Activated CD4-positive, alpha-beta T cell treated with anti-CD3 and anti-CD28 coated beads, Interleukin-10, Interleukin-2, amounts not matched to agents 100 ng/mL and 50 ng/mL, durations not matched to agents 16 hours and 8 hours (primary cell): Measurements from ENCODE around the gene NRM.
A peak's percentile ranks its signal among the peaks of the same experiment; 100 is the strongest.
"Not testable (repeated sequence)": the region's sequence is repeated elsewhere in the genome, so short reads cannot be mapped to it uniquely, and the experiment has no call there.

Source experiments
- DNase-seq: peaks from one replicate; pipeline ENCODE4 v3.0.0-alpha.2; 2020

NRM gene

DNA sequence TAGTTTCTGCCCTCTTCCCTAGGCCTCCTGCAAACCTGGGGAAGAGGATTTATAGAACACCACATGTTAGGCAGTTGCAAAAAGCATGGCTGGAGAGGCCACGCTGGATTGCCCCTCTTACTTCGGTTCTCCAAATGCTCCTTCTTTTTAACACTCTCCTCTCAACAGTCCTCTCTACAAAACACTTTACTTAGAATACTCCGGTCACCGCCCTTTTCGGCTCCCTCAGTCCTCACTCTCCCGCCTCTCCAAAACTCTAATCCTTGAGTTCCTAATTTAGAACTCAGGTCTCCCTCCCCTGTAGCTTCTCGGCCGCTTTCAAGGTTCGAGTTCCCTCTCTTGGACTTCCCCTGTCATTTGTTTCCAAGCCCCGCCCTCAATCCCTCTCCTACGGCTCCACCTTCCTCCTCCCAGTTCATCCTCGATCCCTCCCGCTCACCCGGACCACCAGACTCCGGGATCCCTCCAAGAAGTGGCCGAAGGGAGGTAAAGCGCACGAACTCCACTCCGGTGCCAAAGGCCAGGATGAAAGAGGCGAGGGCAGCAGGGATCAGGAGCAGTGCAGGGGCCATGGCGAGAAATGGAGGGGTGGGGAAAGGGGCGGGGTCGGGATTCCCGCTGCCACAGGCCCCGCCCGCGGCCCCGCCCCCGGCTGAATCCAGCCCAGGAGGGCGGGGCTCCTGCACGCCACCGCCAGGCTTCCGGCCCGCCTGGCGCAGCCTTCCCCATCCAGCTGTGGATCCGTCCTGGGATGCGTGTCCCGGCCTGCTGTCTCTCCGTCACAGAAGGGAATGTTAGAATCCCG is at the start of gene NRM:
Gene NRM (minus strand): TSS at position 582 of the 805 bp plus-strand sequence. CDS start 10 bp downstream, at position 572.
- DNase-seq, result peak; percentile 86

- no peak for DNase-seq
Observed at GRCh38 chr6:30740540-30740870, 49.7 kb upstream of the NRM start.

DNA sequence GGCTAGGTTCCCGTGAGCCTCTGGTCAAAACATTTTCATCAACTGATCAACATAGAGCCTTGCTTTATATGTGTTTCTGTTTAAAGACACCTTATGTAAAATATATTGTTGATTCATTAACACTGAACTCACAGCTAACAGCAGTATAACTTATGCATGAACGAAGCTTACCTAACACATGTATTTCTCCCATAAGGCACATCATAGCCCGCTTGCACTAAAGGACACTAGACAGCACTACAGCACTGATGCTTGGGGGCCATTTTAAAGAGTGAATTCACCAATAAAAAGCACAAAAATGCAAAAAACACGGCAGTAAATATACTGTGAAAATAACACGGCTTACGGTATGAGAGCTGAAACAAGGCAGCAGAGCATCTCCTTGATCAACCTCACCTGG is 47.7 kb upstream of the NRM start:
- DNase-seq, result no peak

DNA sequence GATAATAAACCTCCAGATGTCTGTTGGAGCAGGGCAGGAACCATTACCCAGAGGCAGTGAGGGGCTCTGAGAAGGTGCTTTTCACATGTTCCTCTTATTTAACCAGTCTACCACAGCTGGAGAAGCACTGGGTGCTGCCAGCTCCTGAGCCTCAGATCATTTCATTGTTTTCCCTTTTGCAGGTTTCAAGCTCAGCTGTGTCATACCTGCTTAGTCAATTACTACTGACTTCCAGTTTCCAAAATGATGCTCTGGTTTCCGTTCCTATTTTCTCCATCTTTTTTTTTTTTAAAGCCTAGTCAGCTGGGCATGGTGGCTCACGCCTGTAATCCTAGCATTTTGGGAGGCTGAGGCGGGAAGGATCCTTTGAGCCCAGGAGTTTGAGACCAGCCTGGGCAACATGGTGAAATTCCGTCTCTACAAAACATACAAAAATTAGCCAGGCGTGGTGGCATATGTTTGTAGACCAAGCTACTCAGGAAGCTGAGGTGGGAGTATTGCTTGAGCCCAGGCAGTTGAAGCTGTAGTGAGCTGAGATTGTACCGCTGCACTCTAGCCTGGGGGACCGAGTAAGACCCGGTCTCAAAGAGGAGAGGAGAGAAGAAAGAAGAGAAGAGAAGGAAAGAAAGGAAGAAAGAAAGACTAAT is 45.0 kb upstream of the NRM start:
- DNase-seq, result peak; percentile 57

DNA sequence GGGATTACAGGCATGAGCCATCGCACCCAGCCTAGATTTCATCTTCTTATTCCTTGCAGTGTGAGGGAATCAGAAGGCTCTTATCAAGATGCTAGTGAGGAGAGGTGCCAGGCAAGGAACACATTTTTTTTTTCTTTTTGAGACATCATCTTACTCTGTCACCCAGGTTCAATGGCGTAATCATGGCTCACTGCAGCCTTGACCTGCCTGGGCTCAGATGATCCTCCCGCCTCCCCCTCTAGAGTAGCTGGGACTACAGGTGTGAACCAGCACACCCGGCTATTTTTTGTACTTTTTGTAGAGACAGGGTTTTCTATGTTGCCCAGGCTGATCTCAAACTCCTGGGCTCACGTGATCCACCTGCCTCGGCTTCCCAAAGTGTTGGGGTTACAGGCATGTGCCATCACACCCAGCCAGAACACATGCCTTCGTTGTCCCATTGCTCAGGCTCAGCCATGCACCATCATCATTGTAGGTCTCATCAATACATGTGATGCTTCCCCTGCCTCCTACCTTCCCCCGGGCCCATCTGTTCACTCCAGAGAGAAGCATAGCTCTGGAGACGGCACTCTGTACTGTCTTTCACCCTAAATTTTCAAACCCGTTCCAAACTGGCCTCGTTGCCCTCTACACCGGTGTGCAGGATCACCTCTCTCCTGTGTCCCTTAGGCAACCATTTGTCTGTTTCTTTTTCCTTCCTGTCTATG is 41.6 kb upstream of the NRM start:
- no peak for DNase-seq

DNA sequence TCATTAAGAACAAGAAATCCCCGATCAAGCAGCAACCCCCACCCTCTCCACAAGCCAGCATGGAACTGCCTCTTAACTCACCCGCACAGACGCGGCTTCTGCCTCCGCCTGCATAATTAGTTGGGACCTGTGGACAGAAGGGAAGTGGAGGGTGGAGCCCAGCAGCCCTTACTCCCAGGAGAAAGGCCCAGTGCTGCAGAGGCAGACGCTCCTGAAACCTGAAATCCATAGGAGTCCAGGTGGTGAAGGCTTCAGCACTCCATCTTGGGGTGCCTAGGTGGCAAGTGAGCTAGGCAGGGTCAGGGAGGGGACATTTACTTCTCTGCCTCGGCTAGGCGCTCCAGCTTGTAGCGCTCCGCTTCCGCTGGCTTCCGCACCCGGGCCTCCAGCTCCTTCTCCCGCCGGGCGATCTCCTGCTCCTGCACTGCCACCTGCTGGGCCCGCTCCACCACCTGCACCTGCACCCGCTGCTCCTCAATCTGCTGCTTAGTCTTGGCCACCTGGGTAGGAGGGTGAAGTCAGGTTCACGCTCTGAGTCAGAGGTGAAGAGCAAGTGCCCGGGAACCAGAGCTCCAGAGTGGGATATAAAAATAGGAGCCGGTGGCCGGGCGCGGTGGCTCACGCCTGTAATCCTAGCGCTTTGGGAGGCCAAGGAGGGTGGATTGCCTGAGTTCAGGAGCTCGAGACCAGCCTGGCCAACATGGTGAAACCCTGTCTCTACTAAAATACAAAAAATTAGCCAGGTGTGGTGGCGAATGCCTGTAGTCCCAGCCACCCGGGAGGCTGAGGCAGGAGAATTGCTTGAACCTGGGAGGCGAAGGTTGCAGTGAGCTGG is 40.0 kb upstream of the NRM start:
- DNase-seq, result peak; percentile 91

DNA sequence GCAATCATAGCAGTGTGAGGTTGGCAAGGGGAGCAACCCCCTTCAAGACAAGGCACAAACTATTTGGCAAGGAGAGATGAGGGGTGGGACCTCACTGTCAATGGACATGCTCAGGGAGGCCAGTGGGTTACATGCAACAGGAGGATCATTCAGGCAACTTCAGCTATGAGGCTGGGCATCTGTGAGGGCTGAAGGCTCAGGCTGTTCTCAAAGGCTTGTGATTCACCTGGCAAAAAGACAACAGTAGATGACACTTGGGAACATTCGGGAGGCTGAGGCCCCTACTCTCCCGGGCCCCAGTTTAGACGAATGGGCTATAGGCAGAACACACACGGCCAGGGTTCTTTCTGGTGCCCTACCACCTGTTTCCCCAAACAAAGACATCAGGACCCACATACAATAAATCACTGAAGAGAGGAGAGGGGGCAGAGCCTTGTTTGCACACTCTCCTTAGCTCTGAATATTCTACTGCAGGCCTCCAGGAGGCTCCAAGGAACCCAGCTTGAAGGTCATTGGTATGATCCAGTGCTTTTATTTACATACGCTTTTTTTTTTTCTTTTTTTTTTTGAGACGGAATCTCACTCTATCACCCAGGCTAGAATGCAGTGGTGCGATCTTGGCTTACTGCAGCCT is 37.3 kb upstream of the NRM start:
- DNase-seq, result no peak

GRCh38 chr6:30726506-30727413 is 36.0 kb upstream of the NRM start:
- DNase-seq, result no peak

GRCh38 chr6:30725713-30726505 is 35.1 kb upstream of the NRM start:
- DNase-seq, result peak; percentile 48

DNA sequence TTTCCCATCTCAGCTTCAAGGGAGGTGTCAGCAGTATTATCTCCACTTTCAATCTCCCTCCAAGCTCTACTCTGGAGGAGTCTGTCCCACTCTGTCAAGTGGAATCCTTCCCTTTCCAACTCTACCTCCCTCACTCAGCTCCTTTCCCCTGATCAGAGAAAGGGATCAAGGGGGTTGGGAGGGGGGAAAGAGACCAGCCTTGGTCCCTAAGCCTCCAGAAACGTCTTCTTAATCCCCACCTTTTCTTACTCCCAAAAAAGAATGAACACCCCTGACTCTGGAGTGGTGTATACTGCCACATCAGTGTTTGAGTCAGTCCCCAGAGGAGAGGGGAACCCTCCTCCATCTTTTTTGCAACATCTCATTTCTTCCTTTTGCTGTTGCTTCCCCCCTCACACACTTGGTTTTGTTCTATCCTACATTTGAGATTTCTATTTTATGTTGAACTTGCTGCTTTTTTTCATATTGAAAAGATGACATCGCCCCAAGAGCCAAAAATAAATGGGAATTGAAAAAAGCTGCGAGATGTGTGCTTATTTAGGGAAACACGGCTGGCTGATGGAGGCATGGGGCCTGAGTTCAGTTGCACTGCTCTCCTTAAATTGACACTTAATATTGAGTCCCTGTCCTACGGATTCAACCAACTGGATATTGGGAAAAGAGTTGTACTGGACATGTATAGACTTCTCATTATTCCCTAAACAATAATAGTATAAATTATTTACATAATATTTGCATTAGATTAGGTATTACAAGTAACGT is 34.3 kb upstream of the NRM start:
- DNase-seq, result no peak

GRCh38 chr6:30723843-30724741 is 33.3 kb upstream of the NRM start:
- not testable (repeated sequence) for DNase-seq

DNA sequence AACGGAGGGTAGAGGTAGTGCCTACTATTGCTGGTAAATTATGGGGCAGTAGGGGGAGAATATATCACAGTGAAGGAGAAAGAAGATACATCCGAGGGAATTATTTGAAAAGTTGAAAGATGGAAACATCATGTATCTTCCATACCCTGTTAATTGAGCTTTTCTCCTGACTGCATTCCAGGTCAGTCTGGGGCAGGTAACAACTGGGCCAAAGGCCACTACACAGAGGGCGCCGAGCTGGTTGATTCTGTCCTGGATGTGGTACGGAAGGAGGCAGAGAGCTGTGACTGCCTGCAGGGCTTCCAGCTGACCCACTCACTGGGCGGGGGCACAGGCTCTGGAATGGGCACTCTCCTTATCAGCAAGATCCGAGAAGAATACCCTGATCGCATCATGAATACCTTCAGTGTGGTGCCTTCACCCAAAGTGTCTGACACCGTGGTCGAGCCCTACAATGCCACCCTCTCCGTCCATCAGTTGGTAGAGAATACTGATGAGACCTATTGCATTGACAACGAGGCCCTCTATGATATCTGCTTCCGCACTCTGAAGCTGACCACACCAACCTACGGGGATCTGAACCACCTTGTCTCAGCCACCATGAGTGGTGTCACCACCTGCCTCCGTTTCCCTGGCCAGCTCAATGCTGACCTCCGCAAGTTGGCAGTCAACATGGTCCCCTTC is 32.5 kb upstream of the NRM start:
- not testable (repeated sequence) for DNase-seq

DNA sequence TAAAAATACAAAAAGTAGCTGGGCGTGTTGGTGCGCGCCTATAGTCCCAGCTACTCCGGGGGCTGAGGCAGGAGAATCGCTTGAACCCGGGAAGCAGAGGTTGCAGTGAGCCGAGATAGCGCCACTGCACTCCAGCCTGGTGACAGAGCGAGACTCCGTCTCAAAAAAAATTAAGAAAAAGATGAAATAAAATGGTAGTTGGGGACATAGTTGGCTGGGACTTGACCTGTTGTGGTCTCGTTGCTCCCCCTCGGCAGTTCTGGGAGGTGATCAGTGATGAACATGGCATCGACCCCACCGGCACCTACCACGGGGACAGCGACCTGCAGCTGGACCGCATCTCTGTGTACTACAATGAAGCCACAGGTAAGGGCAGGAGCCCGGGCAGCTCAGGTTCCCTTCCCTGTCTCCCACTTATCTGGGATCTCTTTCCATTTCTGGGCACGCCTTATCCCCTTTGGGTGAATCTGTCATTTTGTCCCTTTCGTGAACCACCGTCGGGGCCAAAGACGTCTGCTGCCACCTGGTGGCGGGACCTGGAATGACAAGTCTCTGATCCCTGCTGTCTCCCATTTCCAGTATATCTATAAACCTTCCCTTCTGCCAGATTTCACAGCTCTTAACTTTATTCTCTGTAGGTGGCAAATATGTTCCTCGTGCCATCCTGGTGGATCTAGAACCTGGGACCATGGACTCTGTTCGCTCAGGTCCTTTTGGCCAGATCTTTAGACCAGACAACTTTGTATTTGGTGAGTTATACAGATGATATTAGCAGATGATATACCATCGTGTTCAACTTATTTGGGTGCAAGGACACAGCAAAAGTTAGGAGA is 31.7 kb upstream of the NRM start:
- peak; percentile 86 for DNase-seq

DNA sequence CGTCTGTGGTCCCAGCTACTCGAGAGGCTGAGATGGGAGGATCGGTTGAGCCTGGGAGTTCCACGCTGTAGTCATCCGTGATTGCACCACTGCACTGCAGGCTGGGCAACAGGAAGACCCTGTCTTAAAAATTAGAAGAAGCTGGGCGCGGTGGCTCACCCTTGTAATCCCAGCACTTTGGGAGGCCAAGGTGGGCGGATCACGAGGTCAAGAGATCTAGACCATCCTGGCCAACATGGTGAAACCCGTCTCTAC is 31.2 kb upstream of the NRM start:
- DNase-seq, result not testable (repeated sequence)

DNA sequence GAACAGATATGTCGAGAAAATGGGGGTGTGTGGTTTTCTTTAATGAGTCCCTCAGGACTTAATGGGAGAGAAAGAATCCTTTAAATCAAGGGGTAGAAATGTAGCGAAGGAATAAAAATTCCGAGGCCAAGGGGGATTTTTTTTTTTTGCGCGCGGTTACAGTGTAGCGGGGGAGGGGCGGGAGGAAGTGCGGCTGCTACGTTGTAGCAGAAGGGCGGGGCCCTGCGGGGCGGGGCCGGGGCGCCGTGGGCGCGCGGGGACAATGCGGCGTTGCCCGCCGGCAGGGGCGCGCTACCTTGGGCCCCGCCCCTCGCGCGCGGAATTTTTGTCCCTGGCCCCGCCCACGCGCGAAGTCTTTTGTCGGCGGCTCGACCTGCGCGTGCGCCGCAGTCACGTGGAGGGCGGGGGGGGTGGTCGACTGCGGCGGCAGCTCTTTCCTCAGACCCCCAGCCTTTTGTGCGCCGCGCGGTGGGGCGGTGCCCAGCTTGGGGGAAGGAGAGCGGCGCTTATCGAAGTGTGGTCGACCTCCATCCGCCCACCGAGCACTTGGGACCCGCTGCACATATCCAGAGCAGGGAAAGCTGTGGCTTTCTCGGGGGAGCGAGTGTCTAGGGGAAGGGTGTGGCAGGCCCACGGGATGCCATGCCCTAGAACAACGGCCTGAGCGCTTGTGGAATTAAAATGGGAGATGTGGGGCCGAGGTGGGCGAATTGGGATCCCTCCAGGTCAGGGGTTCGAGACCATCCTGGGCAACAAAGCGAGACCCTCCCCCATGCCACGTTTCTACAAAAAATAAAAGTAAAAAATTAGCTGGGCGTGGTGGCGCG is 30.6 kb upstream of the NRM start:
- peak; percentile 95 for DNase-seq

DNA sequence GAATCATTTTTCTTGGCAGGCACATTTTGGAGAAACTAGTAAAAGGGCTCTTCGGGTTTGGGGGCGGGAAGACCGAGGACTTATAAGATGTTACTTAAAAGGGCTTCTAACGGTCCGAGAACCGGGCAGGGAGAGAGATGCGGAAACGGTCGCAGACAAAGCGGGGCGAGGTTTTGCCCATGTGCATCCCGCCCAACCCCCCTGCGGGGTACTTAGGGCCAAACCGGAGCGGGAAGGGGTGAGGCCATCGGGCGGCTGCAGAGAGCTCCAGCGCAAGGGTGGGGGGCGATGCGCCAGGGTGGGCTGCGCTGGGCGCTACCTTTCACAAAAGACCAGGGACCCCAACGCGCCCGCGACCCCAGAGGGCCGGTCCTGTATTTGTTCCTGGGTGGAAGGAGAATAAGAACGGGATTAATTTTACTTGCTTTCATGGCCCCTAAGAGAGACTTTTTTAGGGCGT is 30.0 kb upstream of the NRM start:
- peak; percentile 81 for DNase-seq
